Chondrocyte (in vitro differentiated cells): Measurements from ENCODE around the gene PLXNA4. TPM values are rescaled to one million over a fixed set of nuclear protein-coding genes. Genes with fewer than 3 reads are reported as not detected.

Experiments used
- DNase-seq: peaks from one replicate; pipeline ENCODE4 v3.0.0; 2021; ENCODE audit warnings: mixed read lengths, low spot score
- H3K27ac Mint-ChIP-seq: one replicate; pipeline ENCODE4 v1.8.0; 2021; ENCODE audit warnings: mild to moderate bottlenecking, moderate library complexity, mixed read lengths; ENCODE audit not compliant: unreplicated experiment
- H3K27me3 Mint-ChIP-seq: 2 replicates; pipeline ENCODE4 v1.8.0; 2021; ENCODE audit warnings: low read depth, mixed read lengths
- H3K36me3 Mint-ChIP-seq: 2 replicates; pipeline ENCODE4 v1.8.0; 2021; ENCODE audit warnings: low read depth, mixed read lengths
- H3K4me1 Mint-ChIP-seq: 2 replicates; pipeline ENCODE4 v1.8.0; 2021; ENCODE audit warnings: low read depth, mild to moderate bottlenecking, mixed read lengths
- H3K4me3 Mint-ChIP-seq: one replicate; pipeline ENCODE4 v1.8.0; 2021; ENCODE audit warnings: mild to moderate bottlenecking, moderate library complexity, mixed read lengths; ENCODE audit not compliant: unreplicated experiment
- H3K9me3 Mint-ChIP-seq: 2 replicates; pipeline ENCODE4 v1.8.0; 2021; ENCODE audit warnings: low read depth, mixed read lengths
- CTCF ChIP-seq: fragments of 200-600 bp; sonication (generic); IDR thresholded peaks from 2 replicates; pipeline ENCODE4 v1.5.0; 2021; ENCODE audit warnings: antibody characterized with exemption, mild to moderate bottlenecking, moderate library complexity
- total RNA-seq: library from RNA; stranded (reverse); gene quantifications from 3 replicates; pipeline ENCODE4 v1.2.1, GENCODE V29; 2021

Gene PLXNA4
- total RNA-seq, 1 donor from 2014 or later: 11.3 TPM

- H3K9me3 Mint-ChIP-seq: no peaks in the 10 kb centered on the region
- H3K4me3 Mint-ChIP-seq: no peak overlapping the region
- no peak for TF ChIP-seq CTCF
- peaks cover 12% of the 10 kb centered on the region for H3K4me1 Mint-ChIP-seq
- no peak overlapping the region for H3K27ac Mint-ChIP-seq
- H3K36me3 Mint-ChIP-seq: peaks cover 11% of the 10 kb centered on the region
- no peaks in the 10 kb centered on the region for H3K27me3 Mint-ChIP-seq
- DNase-seq: no peak
Observed at GRCh38 chr7:132508724-132509353, 67.4 kb downstream of the PLXNA4 start.

GRCh38 chr7:132504852-132505251 is 71.4 kb downstream of the PLXNA4 start:
- Mint-ChIP-seq H3K4me3 (no peak overlapping the region), H3K36me3 (peaks cover 14% of the 10 kb centered on the region), H3K27ac (no peak overlapping the region), H3K27me3 (no peaks in the 10 kb centered on the region), H3K9me3 (no peaks in the 10 kb centered on the region), H3K4me1 (peaks cover 11% of the 10 kb centered on the region)
- TF ChIP-seq CTCF: no peak
- no peak for DNase-seq

- no peaks in the 10 kb centered on the region for H3K27me3 Mint-ChIP-seq
Observed at GRCh38 chr7:132504071-132504470, 72.2 kb downstream of the PLXNA4 start.

GRCh38 chr7:132503415-132503814 is 72.9 kb downstream of the PLXNA4 start:
- TF ChIP-seq CTCF: no peak
- DNase-seq: no peak
- H3K4me1 Mint-ChIP-seq: peaks cover 9% of the 10 kb centered on the region
- no peak overlapping the region for H3K27ac Mint-ChIP-seq
- no peak overlapping the region for H3K4me3 Mint-ChIP-seq
- no peaks in the 10 kb centered on the region for H3K9me3 Mint-ChIP-seq
- peaks cover 14% of the 10 kb centered on the region for H3K36me3 Mint-ChIP-seq
- no peaks in the 10 kb centered on the region for H3K27me3 Mint-ChIP-seq

More at GRCh38 chr7:132504071-132504470, 72.2 kb downstream of the PLXNA4 start:
- H3K4me1 Mint-ChIP-seq: peaks cover 9% of the 10 kb centered on the region
- TF ChIP-seq CTCF: no peak
- no peak overlapping the region for H3K4me3 Mint-ChIP-seq
- H3K27ac Mint-ChIP-seq: no peak overlapping the region
- no peaks in the 10 kb centered on the region for H3K9me3 Mint-ChIP-seq
- peaks cover 14% of the 10 kb centered on the region for H3K36me3 Mint-ChIP-seq
- no peak for DNase-seq

GRCh38 chr7:132501956-132502355 is 74.3 kb downstream of the PLXNA4 start:
- no peaks in the 10 kb centered on the region for H3K27me3 Mint-ChIP-seq
- no peak for DNase-seq
- H3K9me3 Mint-ChIP-seq: no peaks in the 10 kb centered on the region
- H3K36me3 Mint-ChIP-seq: peaks cover 12% of the 10 kb centered on the region
- TF ChIP-seq CTCF: no peak
- H3K4me3 Mint-ChIP-seq: no peak overlapping the region
- H3K4me1 Mint-ChIP-seq: peaks cover 9% of the 10 kb centered on the region
- no peak overlapping the region for H3K27ac Mint-ChIP-seq
